Activated CD8-positive, alpha-beta T cell treated with anti-CD3 and anti-CD28 coated beads for 36 hours (primary cell): ENCODE data around the gene EMC6. TPM values are rescaled to one million over a fixed set of nuclear protein-coding genes. Genes with fewer than 3 reads are reported as not detected.
A peak's percentile ranks its signal among the peaks of the same experiment; 100 is the strongest.

Experiments used
- ATAC-seq: fragments of 200-7000 bp; cut with Tn5 transposase; one replicate; pipeline ENCODE4 v1.10.0; 2021; ENCODE audit warnings: mild to moderate bottlenecking, moderate library complexity
- CTCF ChIA-PET: fragments of 350-600 bp; sonication (Branson Sonifier 250); formaldehyde crosslinking; loops from one replicate; lab custom pipeline; 2021; ENCODE audit warnings: antibody characterized with exemption; lab: Charles Lee
- POLR2A ChIA-PET: fragments of 350-600 bp; sonication (Branson Sonifier 250); formaldehyde crosslinking; loops from one replicate; lab custom pipeline; 2021; ENCODE audit warnings: antibody characterized with exemption; lab: Charles Lee
- DNase-seq: peaks from one replicate; pipeline ENCODE4 v3.0.0-alpha.2; 2020
- H3K27ac Mint-ChIP-seq: one replicate; pipeline ENCODE4 v1.8.0; 2021; ENCODE audit warnings: mild to moderate bottlenecking, mixed read lengths
- H3K27me3 Mint-ChIP-seq: one replicate; pipeline ENCODE4 v1.8.0; 2021; ENCODE audit warnings: mixed read lengths
- H3K36me3 Mint-ChIP-seq: one replicate; pipeline ENCODE4 v1.8.0; 2021; ENCODE audit warnings: low read depth, mixed read lengths
- H3K4me1 Mint-ChIP-seq: one replicate; pipeline ENCODE4 v1.8.0; 2021; ENCODE audit warnings: low read depth, mixed read lengths
- H3K4me3 Mint-ChIP-seq: one replicate; pipeline ENCODE4 v1.8.0; 2021; ENCODE audit warnings: mild to moderate bottlenecking, moderate library complexity, mixed read lengths
- H3K9me3 Mint-ChIP-seq: one replicate; pipeline ENCODE4 v1.8.0; 2021; ENCODE audit warnings: mixed read lengths
- CTCF ChIP-seq: fragments of 200-600 bp; IDR thresholded peaks from one replicate; pipeline ENCODE4 v1.8.0; 2022; ENCODE audit warnings: antibody characterized with exemption, mild to moderate bottlenecking
- intact Hi-C: fragments of 100-400 bp; cut with micrococcal nuclease; formaldehyde crosslinking; loops from one replicate; pipeline ENCODE4 v1.10.0; 2022
- total RNA-seq, 2 experiments: library from RNA; stranded (reverse); gene quantifications; one replicate each; pipeline ENCODE4 v1.2.3, GENCODE V29; 2021

EMC6 gene
- total RNA-seq, 2 experiments from 2014 or later, result 50.8 to 58.7 TPM

- H3K4me3 Mint-ChIP-seq, result no peak overlapping the region
- no peaks in the 10 kb centered on the region for H3K9me3 Mint-ChIP-seq
- ChIA-PET CTCF (interaction anchor here (0.7 kb wide), 1 partner anchor 20 kb away, joined by 3 read pairs; no protein-coding TSS in a partner anchor), POLR2A (no interaction called here)
- intact Hi-C loops, result loop anchor here (10.0 kb wide), 1 partner anchor 57 kb away; no protein-coding TSS in a partner anchor
- H3K36me3 Mint-ChIP-seq, result peaks cover 29% of the 10 kb centered on the region
- DNase-seq (no peak), ATAC-seq (no peak)
- H3K27me3 Mint-ChIP-seq, result no peaks in the 10 kb centered on the region
- peaks cover 4% of the 10 kb centered on the region for H3K4me1 Mint-ChIP-seq
- H3K27ac Mint-ChIP-seq, result no peak overlapping the region
- TF ChIP-seq CTCF, result no peak
These were observed 40.8 kb upstream of the EMC6 start for GRCh38 chr17:3627769-3628167.

GRCh38 chr17:3630781-3631180, 37.8 kb upstream of the EMC6 start:
- intact Hi-C loops, result no loop called here
- Mint-ChIP-seq H3K4me3 (no peak overlapping the region), H3K9me3 (no peaks in the 10 kb centered on the region), H3K36me3 (peaks cover 22% of the 10 kb centered on the region), H3K27me3 (no peaks in the 10 kb centered on the region), H3K4me1 (peaks cover 10% of the 10 kb centered on the region), H3K27ac (no peak overlapping the region)
- ChIA-PET CTCF (no interaction called here), POLR2A (no interaction called here)
- DNase-seq (no peak), ATAC-seq (no peak)
- no peak for TF ChIP-seq CTCF

- intact Hi-C loops, result no loop called here
- H3K27ac Mint-ChIP-seq, result no peak overlapping the region
- ChIA-PET POLR2A (interaction anchor here (0.7 to 1.2 kb wide), 2 partner anchors 9 to 84 kb away, joined by 3 read pairs; no protein-coding TSS in a partner anchor), CTCF (interaction anchor here (1.2 to 1.6 kb wide), 2 partner anchors 15 to 106 kb away, joined by 3 to 4 read pairs; no protein-coding TSS in a partner anchor)
- ATAC-seq, result no peak
- H3K9me3 Mint-ChIP-seq, result no peaks in the 10 kb centered on the region
- H3K27me3 Mint-ChIP-seq, result no peaks in the 10 kb centered on the region
- no peak overlapping the region for H3K4me3 Mint-ChIP-seq
- peaks cover 14% of the 10 kb centered on the region for H3K36me3 Mint-ChIP-seq
- TF ChIP-seq CTCF, result no peak
- peaks cover 12% of the 10 kb centered on the region for H3K4me1 Mint-ChIP-seq
- no peak for DNase-seq
These were observed 36.3 kb upstream of the EMC6 start for GRCh38 chr17:3632287-3632686.

- Mint-ChIP-seq H3K36me3 (peaks cover 2% of the 10 kb centered on the region), H3K27ac (no peak overlapping the region), H3K4me1 (peaks cover 31% of the 10 kb centered on the region), H3K4me3 (peak overlapping the region; percentile 89), H3K9me3 (no peaks in the 10 kb centered on the region), H3K27me3 (no peaks in the 10 kb centered on the region)
- DNase-seq (no peak), ATAC-seq (peak; percentile 20)
- intact Hi-C loops, result no loop called here
- TF ChIP-seq CTCF, result no peak
- CTCF ChIA-PET, result interaction anchor here (0.7 to 2.7 kb wide), 11 partner anchors 12 to 587 kb away, joined by 3 to 14 read pairs (median 3); no protein-coding TSS in a partner anchor
- POLR2A ChIA-PET, result no interaction called here
These were observed 33.0 kb upstream of the EMC6 start for GRCh38 chr17:3635474-3636153.
